GM12878 (cell line): ENCODE data around the gene FHOD3. TPM values are rescaled to one million over a fixed set of nuclear protein-coding genes. Genes with fewer than 3 reads are reported as not detected.

Experiments used
- ATAC-seq: fragments of 200-7000 bp; cut with Tn5 transposase; 3 replicates; pipeline ENCODE4 v1.9.1; 2020; ENCODE audit warnings: mild to moderate bottlenecking, moderate library complexity
- BruUV-seq: library from RNA; stranded (reverse); fragments of 400-500 nt; replicated peaks from 2 replicates; lab custom pipeline; 2021; lab: Mats Ljungman, UMichigan
- CTCF ChIA-PET: fragments of 300-600 bp; sonication (Branson Sonifier 250); formaldehyde crosslinking; extraction: SDS; loops from one replicate; lab custom pipeline; 2021; ENCODE audit warnings: inconsistent platforms; lab: Yijun Ruan, JAX
- POLR2A ChIA-PET: fragments of 350-600 bp; formaldehyde crosslinking; extraction: SDS; loops from one replicate; lab custom pipeline; 2021; ENCODE audit warnings: inconsistent platforms; lab: Charles Lee
- RAD21 ChIA-PET: fragments of 300-600 bp; sonication (Branson Sonifier 250); formaldehyde crosslinking; loops from one replicate; lab custom pipeline; 2023; ENCODE audit warnings: antibody characterized with exemption; ENCODE audit not compliant: unreplicated experiment; lab: Charles Lee
- SMC1A ChIA-PET: fragments of 300-600 bp; sonication (Branson Sonifier 250); formaldehyde crosslinking; loops from one replicate; lab custom pipeline; 2023; ENCODE audit not compliant: unreplicated experiment, uncharacterized antibody; lab: Charles Lee
- DNase-seq: peaks from one replicate; pipeline ENCODE4 v3.0.0-alpha.2; 2011; ENCODE audit warnings: low read depth, low spot score
- FAIRE-seq: peaks from 3 replicates; lab custom pipeline; 2011; peaks lifted over from hg19 to GRCh38; lab: Jason Lieb, UNC
- H2AFZ ChIP-seq: 2 replicates; pipeline ENCODE4 v1.6.0; 2011; ENCODE audit warnings: low read depth, low read length, control low read depth; ENCODE audit not compliant: control insufficient read depth
- H3K27ac ChIP-seq: 2 replicates; pipeline ENCODE4 v1.5.1; 2011; ENCODE audit warnings: control low read depth; ENCODE audit not compliant: control insufficient read depth, insufficient read depth
- H3K27me3 ChIP-seq, 2 experiments: replicated peaks in 1 of 2; 2 replicates each; pipeline versions ENCODE4 v1.6.0 to v1.6.1; 2011; ENCODE audit warnings: low read length in 1 of 2; ENCODE audit not compliant: control insufficient read depth in 2 of 2, insufficient read depth in 2 of 2
- H3K36me3 ChIP-seq, 2 experiments: 2 replicates each; pipeline ENCODE4 v1.5.1; 2011; ENCODE audit warnings: low read length in 1 of 2; ENCODE audit not compliant: control insufficient read depth in 2 of 2, insufficient read depth in 2 of 2
- H3K4me1 ChIP-seq: 2 replicates; pipeline ENCODE4 v1.6.1; 2011; ENCODE audit warnings: mild to moderate bottlenecking, low read length, moderate library complexity, mixed read lengths; ENCODE audit not compliant: control insufficient read depth, insufficient read depth
- H3K4me2 ChIP-seq: 2 replicates; pipeline ENCODE4 v1.6.0; 2011; ENCODE audit warnings: control low read depth; ENCODE audit not compliant: control insufficient read depth, insufficient read depth
- H3K4me3 ChIP-seq: fragments of 200-600 bp; sonication (generic); 2 replicates; pipeline ENCODE4 v1.5.1; 2016
- H3K79me2 ChIP-seq: 2 replicates; pipeline ENCODE4 v1.6.0; 2011; ENCODE audit warnings: low read length; ENCODE audit not compliant: control insufficient read depth, insufficient read depth
- H3K9ac ChIP-seq: 2 replicates; pipeline ENCODE4 v1.8.0; 2011; ENCODE audit warnings: low read length, control low read depth, mixed read lengths; ENCODE audit not compliant: control insufficient read depth, insufficient read depth
- H3K9me3 ChIP-seq: replicated peaks from 3 replicates; pipeline ENCODE4 v1.5.1; 2011; ENCODE audit warnings: mild to moderate bottlenecking, low read length; ENCODE audit not compliant: control insufficient read depth, insufficient read depth
- H4K20me1 ChIP-seq: 2 replicates; pipeline ENCODE4 v1.6.0; 2011; ENCODE audit not compliant: control insufficient read depth, insufficient read depth
- CBX5 ChIP-seq: sonication (generic); IDR thresholded peaks from 2 replicates; pipeline ENCODE4 v1.6.1; 2016; ENCODE audit warnings: low read depth, moderate library complexity, mild to moderate bottlenecking, inconsistent platforms
- ESRRA ChIP-seq: IDR thresholded peaks from 2 replicates; pipeline ENCODE4 v1.6.1; 2012; ENCODE audit warnings: mild to moderate bottlenecking, low read length, improper control_type of control experiment
- ETV6 ChIP-seq, 2 experiments: fragments of 450-650 bp in 1 of 2; IDR thresholded peaks in 1 of 2; conservative IDR thresholded peaks in 1 of 2; 2 replicates each; pipeline ENCODE4 v1.6.1; 2014; ENCODE audit warnings: antibody characterized with exemption in 1 of 2, borderline replicate concordance in 1 of 2, low read depth in 1 of 2, mild to moderate bottlenecking in 1 of 2, moderate library complexity in 1 of 2
- IKZF1 ChIP-seq: fragments of 450-650 bp; conservative IDR thresholded peaks from 2 replicates; pipeline ENCODE4 v1.6.1; 2017; ENCODE audit warnings: antibody characterized with exemption, mild to moderate bottlenecking
- KAT2A ChIP-seq: conservative IDR thresholded peaks from 2 replicates; pipeline ENCODE4 v1.6.1; 2011; ENCODE audit warnings: low read depth, low read length; ENCODE audit not compliant: control insufficient read depth
- KLF5 ChIP-seq: fragments of 450-650 bp; IDR thresholded peaks from 2 replicates; pipeline ENCODE4 v1.6.1; 2014; ENCODE audit warnings: mild to moderate bottlenecking; ENCODE audit not compliant: partially characterized antibody
- NFYA ChIP-seq: IDR thresholded peaks from 2 replicates; pipeline ENCODE4 v1.6.1; 2011; ENCODE audit warnings: low read depth, mild to moderate bottlenecking, low read length, improper control_type of control experiment, borderline replicate concordance
- NR2C1 ChIP-seq: fragments of 450-650 bp; IDR thresholded peaks from 2 replicates; pipeline ENCODE4 v1.6.1; 2017; ENCODE audit warnings: antibody characterized with exemption, mild to moderate bottlenecking, moderate library complexity
- RUNX3 ChIP-seq: IDR thresholded peaks from 2 replicates; pipeline ENCODE4 v1.6.1; 2012; ENCODE audit warnings: low read length, inconsistent platforms
- SIX5 ChIP-seq: IDR thresholded peaks from 2 replicates; pipeline ENCODE4 v1.6.1; 2011; ENCODE audit warnings: mild to moderate bottlenecking, low read depth, low read length, moderate library complexity; ENCODE audit not compliant: severe bottlenecking
- SMARCA5 ChIP-seq: fragments of 450-650 bp; IDR thresholded peaks from 2 replicates; pipeline ENCODE4 v1.6.1; 2017; ENCODE audit warnings: mild to moderate bottlenecking
- STAT3 ChIP-seq: IDR thresholded peaks from 2 replicates; pipeline ENCODE4 v1.6.1; 2011; ENCODE audit warnings: low read depth, low read length, improper control_type of control experiment
- TCF12 ChIP-seq: IDR thresholded peaks from 2 replicates; pipeline ENCODE4 v1.6.1; 2011; ENCODE audit warnings: low read depth, mild to moderate bottlenecking, low read length
- ZNF217 ChIP-seq: fragments of 450-650 bp; IDR thresholded peaks from 2 replicates; pipeline ENCODE4 v1.6.1; 2017; ENCODE audit warnings: antibody characterized with exemption, mild to moderate bottlenecking
- WGBS: methylation state at CpG from one replicate; pipeline ENCODE4 v1.1.6; 2016; ENCODE audit warnings: low lambda C conversion rate; ENCODE audit not compliant: insufficient replicate concordance, insufficient coverage; ENCODE audit errors: missing lambda C conversion rate; 5-methylcytosine and 5-hydroxymethylcytosine counted together
- in situ Hi-C: fragments of 300-500 bp; cut with MboI; formaldehyde crosslinking; loops from 9 replicates; pipeline ENCODE4 v1.14.3; 2018; ENCODE audit warnings: mixed read lengths
- intact Hi-C: fragments of 100-400 bp; cut with micrococcal nuclease; formaldehyde crosslinking; loops from one replicate; pipeline ENCODE4 v1.14.2; 2022; ENCODE audit not compliant: unreplicated experiment
- polyA plus RNA-seq, 11 experiments: library from polyadenylated mRNA; depleted of rRNA in 4 of 11; unstranded in 6 of 11; stranded (reverse) in 5 of 11; fragments of >200 nt; fragmentation: Nextera tagmentation in 4 of 11; fragmentation: Illumina TruSeq in 1 of 11; extraction: Ambion mirVana in 4 of 11; extraction: Trizol in 1 of 11; gene quantifications; 1 replicate in 1 of 11; 2 replicates in 10 of 11; pipeline versions ENCODE4 v1.2.1 to v1.2.3, GENCODE V29; 2011 to 2016; ENCODE audit warnings: inconsistent platforms in 2 of 11, missing spikeins in 2 of 11, low read depth in 1 of 11
- total RNA-seq, 4 experiments: library from RNA; depleted of rRNA in 3 of 4; stranded (reverse); fragments of >200 nt in 3 of 4; fragmentation: Illumina TruSeq in 1 of 4; extraction: Trizol in 1 of 4; gene quantifications; 2 replicates each; pipeline versions ENCODE4 v1.2.1 to v1.2.3, GENCODE V29; 2013 to 2021
- TF ChIP-seq, protein P1 (sequence below): fragments of 450-650 bp; IDR thresholded peaks from 2 replicates; pipeline ENCODE4 v1.6.1; 2014; ENCODE audit warnings: mild to moderate bottlenecking
- TF ChIP-seq, protein P2 (sequence below): fragments of 450-650 bp; conservative IDR thresholded peaks from 2 replicates; pipeline ENCODE4 v1.6.1; 2017; ENCODE audit warnings: mild to moderate bottlenecking, moderate library complexity
- TF ChIP-seq, protein P3 (sequence below): fragments of 450-650 bp; formaldehyde crosslinking; IDR thresholded peaks from 2 replicates; pipeline ENCODE4 v1.4.0; 2022; ENCODE audit warnings: mild to moderate bottlenecking, moderate library complexity

Gene FHOD3
- total and polyA plus RNA-seq, 10 of the 15 experiments (the other 5 are each of a cell fraction or from before 2014, with no cell fraction given), result 0.77 to 26.7 (median 10.4) TPM

DNA sequence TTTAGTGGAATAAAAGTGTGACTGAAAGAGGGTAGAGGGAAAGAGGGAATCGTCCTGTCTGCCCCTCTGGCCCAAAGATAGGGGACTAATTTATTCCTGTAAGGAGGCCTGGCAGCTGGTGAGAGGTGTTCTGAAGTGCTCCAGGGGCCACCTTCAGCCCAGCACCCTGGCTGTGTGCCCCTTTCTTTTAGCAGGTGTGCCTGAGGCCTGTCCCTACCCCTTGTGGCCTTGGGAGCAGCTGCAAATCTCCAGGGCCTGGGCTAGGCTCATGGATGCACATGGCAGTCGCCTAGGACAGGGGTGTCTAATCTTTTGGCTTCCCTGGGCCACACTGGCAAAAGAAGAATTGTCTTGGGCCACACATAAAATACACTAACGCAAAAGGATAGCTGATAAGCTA is 37.3 kb downstream of the FHOD3 start:
- Histone ChIP-seq H3K27ac (no peak overlapping the region; the same call in 1 of the 2 replicates), H3K27me3 (no peaks in the 10 kb centered on the region), H3K9ac (no peak overlapping the region), H3K36me3 (no peaks in the 10 kb centered on the region; a peak in 2 of 4 replicates), H3K9me3 (no peaks in the 10 kb centered on the region), H4K20me1 (no peaks in the 10 kb centered on the region), H2AFZ (no peak overlapping the region), H3K4me2 (no peak overlapping the region), H3K79me2 (peaks cover 4% of the 10 kb centered on the region), H3K4me1 (no peaks in the 10 kb centered on the region), H3K4me3 (no peak overlapping the region)
- FAIRE-seq (no peak), DNase-seq (no peak), ATAC-seq (no peak)
- ChIA-PET RAD21 (interaction anchor here (0.9 to 9.9 kb wide), 2 partner anchors 15 to 31 kb away, joined by 3 to 126 read pairs; partner anchors contain the start of gene FHOD3), SMC1A (interaction anchor here (0.6 to 3.1 kb wide), 9 partner anchors 14 to 234 kb away, joined by 3 to 11 read pairs (median 3); no protein-coding TSS in a partner anchor), CTCF (interaction anchor here (0.6 to 1.8 kb wide), 5 partner anchors 13 to 224 kb away, joined by 3 to 5 read pairs (median 3); no protein-coding TSS in a partner anchor), POLR2A (interaction anchor here (1.9 kb wide), 1 partner anchor 32 kb away, joined by 7 read pairs; no protein-coding TSS in a partner anchor)
- BruUV-seq, result no TSS peak
- in situ Hi-C loops, result no loop called here
- WGBS, result 33% methylated on average over 3 of the region's 3 CpGs
- intact Hi-C loops, result no loop called here
- TF ChIP-seq KLF5 (no peak), ETV6 (conservative IDR thresholded peaks at IDR 0.05 in 1 of 2, IDR thresholded peaks at IDR 0.05 in 1 of 2; ENCODE audit: borderline replicate concordance in 1 of 2, low read depth in 1 of 2) (no peak), STAT3 (no peak), NR2C1 (no peak), TCF12 (no peak), CBX5 (no peak), NFYA (no peak), ZNF217 (no peak), IKZF1 (no peak), ESRRA (no peak), RUNX3 (no peak), SMARCA5 (no peak), KAT2A (no peak), SIX5 (no peak)
- TF ChIP-seq, protein P1, sequence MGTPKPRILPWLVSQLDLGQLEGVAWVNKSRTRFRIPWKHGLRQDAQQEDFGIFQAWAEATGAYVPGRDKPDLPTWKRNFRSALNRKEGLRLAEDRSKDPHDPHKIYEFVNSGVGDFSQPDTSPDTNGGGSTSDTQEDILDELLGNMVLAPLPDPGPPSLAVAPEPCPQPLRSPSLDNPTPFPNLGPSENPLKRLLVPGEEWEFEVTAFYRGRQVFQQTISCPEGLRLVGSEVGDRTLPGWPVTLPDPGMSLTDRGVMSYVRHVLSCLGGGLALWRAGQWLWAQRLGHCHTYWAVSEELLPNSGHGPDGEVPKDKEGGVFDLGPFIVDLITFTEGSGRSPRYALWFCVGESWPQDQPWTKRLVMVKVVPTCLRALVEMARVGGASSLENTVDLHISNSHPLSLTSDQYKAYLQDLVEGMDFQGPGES, result no peak
- TF ChIP-seq, protein P2, sequence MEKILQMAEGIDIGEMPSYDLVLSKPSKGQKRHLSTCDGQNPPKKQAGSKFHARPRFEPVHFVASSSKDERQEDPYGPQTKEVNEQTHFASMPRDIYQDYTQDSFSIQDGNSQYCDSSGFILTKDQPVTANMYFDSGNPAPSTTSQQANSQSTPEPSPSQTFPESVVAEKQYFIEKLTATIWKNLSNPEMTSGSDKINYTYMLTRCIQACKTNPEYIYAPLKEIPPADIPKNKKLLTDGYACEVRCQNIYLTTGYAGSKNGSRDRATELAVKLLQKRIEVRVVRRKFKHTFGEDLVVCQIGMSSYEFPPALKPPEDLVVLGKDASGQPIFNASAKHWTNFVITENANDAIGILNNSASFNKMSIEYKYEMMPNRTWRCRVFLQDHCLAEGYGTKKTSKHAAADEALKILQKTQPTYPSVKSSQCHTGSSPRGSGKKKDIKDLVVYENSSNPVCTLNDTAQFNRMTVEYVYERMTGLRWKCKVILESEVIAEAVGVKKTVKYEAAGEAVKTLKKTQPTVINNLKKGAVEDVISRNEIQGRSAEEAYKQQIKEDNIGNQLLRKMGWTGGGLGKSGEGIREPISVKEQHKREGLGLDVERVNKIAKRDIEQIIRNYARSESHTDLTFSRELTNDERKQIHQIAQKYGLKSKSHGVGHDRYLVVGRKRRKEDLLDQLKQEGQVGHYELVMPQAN, result no peak
- TF ChIP-seq, protein P3, sequence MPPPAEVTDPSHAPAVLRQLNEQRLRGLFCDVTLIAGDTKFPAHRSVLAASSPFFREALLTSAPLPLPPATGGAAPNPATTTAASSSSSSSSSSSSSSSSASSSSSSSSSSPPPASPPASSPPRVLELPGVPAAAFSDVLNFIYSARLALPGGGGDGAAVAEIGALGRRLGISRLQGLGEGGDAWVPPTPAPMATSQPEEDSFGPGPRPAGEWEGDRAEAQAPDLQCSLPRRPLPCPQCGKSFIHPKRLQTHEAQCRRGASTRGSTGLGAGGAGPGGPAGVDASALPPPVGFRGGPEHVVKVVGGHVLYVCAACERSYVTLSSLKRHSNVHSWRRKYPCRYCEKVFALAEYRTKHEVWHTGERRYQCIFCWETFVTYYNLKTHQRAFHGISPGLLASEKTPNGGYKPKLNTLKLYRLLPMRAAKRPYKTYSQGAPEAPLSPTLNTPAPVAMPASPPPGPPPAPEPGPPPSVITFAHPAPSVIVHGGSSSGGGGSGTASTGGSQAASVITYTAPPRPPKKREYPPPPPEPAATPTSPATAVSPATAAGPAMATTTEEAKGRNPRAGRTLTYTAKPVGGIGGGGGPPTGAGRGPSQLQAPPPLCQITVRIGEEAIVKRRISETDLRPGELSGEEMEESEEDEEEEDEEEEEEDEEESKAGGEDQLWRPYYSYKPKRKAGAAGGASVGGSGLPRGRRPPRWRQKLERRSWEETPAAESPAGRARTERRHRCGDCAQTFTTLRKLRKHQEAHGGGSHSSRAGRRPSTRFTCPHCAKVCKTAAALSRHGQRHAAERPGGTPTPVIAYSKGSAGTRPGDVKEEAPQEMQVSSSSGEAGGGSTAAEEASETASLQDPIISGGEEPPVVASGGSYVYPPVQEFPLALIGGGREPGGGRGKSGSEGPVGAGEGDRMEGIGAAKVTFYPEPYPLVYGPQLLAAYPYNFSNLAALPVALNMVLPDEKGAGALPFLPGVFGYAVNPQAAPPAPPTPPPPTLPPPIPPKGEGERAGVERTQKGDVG (CRISPR knock-in tag), result no peak
